Nephron (organoid): ENCODE results near the gene PHF12.

Experiments used
- H3K27ac Mint-ChIP-seq, 3 experiments: 2 replicates each; pipeline ENCODE4 v1.8.0; 2020; ENCODE audit warnings: mixed read lengths in 3 of 3, mild to moderate bottlenecking in 2 of 3, moderate library complexity in 1 of 3
- H3K27me3 Mint-ChIP-seq: 2 replicates; pipeline ENCODE4 v1.8.0; 2021; ENCODE audit warnings: low read depth, mild to moderate bottlenecking, moderate library complexity, mixed read lengths
- H3K36me3 Mint-ChIP-seq: 2 replicates; pipeline ENCODE4 v1.8.0; 2020; ENCODE audit warnings: low read depth, mixed read lengths
- H3K4me1 Mint-ChIP-seq: 2 replicates; pipeline ENCODE4 v1.8.0; 2020; ENCODE audit warnings: mixed read lengths
- H3K4me3 Mint-ChIP-seq, 3 experiments: 2 replicates each; pipeline ENCODE4 v1.8.0; 2020; ENCODE audit warnings: mild to moderate bottlenecking in 3 of 3, mixed read lengths in 3 of 3, moderate library complexity in 2 of 3
- H3K9me3 Mint-ChIP-seq: 2 replicates; pipeline ENCODE4 v1.8.0; 2020; ENCODE audit warnings: mixed read lengths
- CTCF ChIP-seq, 3 experiments: fragments of 200-600 bp; sonication (generic); IDR thresholded peaks; one replicate each; pipeline ENCODE4 v1.5.0; 2021; ENCODE audit warnings: antibody characterized with exemption in 3 of 3; ENCODE audit not compliant: unreplicated experiment in 3 of 3

The PHF12 gene

GRCh38 chr17:28887871-28888471 is 63.3 kb downstream of the PHF12 start:
- no peaks in the 10 kb centered on the region for H3K27me3 Mint-ChIP-seq
- H3K4me1 Mint-ChIP-seq, result peaks cover 12% of the 10 kb centered on the region
- H3K9me3 Mint-ChIP-seq, result no peaks in the 10 kb centered on the region
- H3K36me3 Mint-ChIP-seq, result peaks cover 12% of the 10 kb centered on the region
- H3K4me3 Mint-ChIP-seq, result no peak overlapping the region
- no peak for TF ChIP-seq CTCF (IDR thresholded peaks at IDR 0.05; ENCODE audit: unreplicated experiment in 3 of 3)
- H3K27ac Mint-ChIP-seq, result no peak overlapping the region

GRCh38 chr17:28885951-28886350 is 65.4 kb downstream of the PHF12 start:
- no peak for TF ChIP-seq CTCF (IDR thresholded peaks at IDR 0.05; ENCODE audit: unreplicated experiment in 3 of 3)
- H3K36me3 Mint-ChIP-seq, result peaks cover 21% of the 10 kb centered on the region
- no peaks in the 10 kb centered on the region for H3K9me3 Mint-ChIP-seq
- H3K4me3 Mint-ChIP-seq, result no peak overlapping the region
- H3K4me1 Mint-ChIP-seq, result peaks cover 2% of the 10 kb centered on the region
- no peaks in the 10 kb centered on the region for H3K27me3 Mint-ChIP-seq
- no peak overlapping the region for H3K27ac Mint-ChIP-seq

DNA sequence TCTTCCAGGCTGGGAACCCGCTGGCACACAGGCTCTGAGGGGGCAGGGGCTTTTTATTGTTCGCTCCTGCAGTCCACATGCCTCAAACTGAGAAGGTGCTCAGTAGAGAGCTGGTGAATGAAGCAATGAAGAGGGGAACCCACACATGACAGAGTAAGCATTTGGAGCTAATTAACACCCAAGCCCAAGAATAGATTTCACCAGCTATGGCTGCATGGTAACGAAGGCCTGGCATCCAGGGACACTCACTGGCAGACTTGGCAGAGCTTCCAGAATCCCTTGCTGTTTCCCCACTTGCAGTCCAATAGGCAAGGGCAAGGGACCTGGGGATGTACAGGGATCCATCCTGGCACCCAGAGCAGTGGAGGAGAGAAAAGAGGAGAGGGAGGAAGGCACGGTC is 66.0 kb downstream of the PHF12 start:
- Mint-ChIP-seq H3K9me3 (no peaks in the 10 kb centered on the region), H3K27me3 (no peaks in the 10 kb centered on the region), H3K27ac (no peak overlapping the region), H3K4me3 (no peak overlapping the region), H3K4me1 (no peaks in the 10 kb centered on the region), H3K36me3 (peaks cover 25% of the 10 kb centered on the region)
- TF ChIP-seq CTCF (IDR thresholded peaks at IDR 0.05; ENCODE audit: unreplicated experiment in 3 of 3), result no peak

GRCh38 chr17:28883967-28884702 is 67.2 kb downstream of the PHF12 start:
- Mint-ChIP-seq H3K4me1 (no peaks in the 10 kb centered on the region), H3K4me3 (no peak overlapping the region), H3K36me3 (peaks cover 32% of the 10 kb centered on the region), H3K27me3 (no peaks in the 10 kb centered on the region), H3K9me3 (no peaks in the 10 kb centered on the region), H3K27ac (no peak overlapping the region)
- TF ChIP-seq CTCF (IDR thresholded peaks at IDR 0.05; ENCODE audit: unreplicated experiment in 3 of 3), result no peak

GRCh38 chr17:28882154-28882895 is 69.0 kb downstream of the PHF12 start:
- no peaks in the 10 kb centered on the region for H3K9me3 Mint-ChIP-seq
- no peak for TF ChIP-seq CTCF (IDR thresholded peaks at IDR 0.05; ENCODE audit: unreplicated experiment in 3 of 3)
- H3K27me3 Mint-ChIP-seq, result no peaks in the 10 kb centered on the region
- H3K27ac Mint-ChIP-seq, result no peak overlapping the region
- H3K4me3 Mint-ChIP-seq, result no peak overlapping the region
- H3K36me3 Mint-ChIP-seq, result peaks cover 44% of the 10 kb centered on the region
- H3K4me1 Mint-ChIP-seq, result no peaks in the 10 kb centered on the region
